PC-9 (cell line): ENCODE data around the gene TBC1D22A.

ENCODE experiments used
- EZH2 ChIP-seq: fragments of 200-600 bp; sonication (generic); IDR thresholded peaks from 2 replicates; pipeline ENCODE4 v1.8.0; 2017; ENCODE audit warnings: antibody characterized with exemption, low read depth
- TF ChIP-seq, protein P1 (sequence below): fragments of 200-600 bp; sonication (generic); conservative IDR thresholded peaks from 2 replicates; pipeline ENCODE4 v1.6.1; 2017; ENCODE audit warnings: mixed run types, antibody characterized with exemption, mild to moderate bottlenecking, moderate library complexity

GRCh38 chr22:47053726-47054141 is 291.3 kb downstream of the TBC1D22A start:
- TF ChIP-seq, protein P1, sequence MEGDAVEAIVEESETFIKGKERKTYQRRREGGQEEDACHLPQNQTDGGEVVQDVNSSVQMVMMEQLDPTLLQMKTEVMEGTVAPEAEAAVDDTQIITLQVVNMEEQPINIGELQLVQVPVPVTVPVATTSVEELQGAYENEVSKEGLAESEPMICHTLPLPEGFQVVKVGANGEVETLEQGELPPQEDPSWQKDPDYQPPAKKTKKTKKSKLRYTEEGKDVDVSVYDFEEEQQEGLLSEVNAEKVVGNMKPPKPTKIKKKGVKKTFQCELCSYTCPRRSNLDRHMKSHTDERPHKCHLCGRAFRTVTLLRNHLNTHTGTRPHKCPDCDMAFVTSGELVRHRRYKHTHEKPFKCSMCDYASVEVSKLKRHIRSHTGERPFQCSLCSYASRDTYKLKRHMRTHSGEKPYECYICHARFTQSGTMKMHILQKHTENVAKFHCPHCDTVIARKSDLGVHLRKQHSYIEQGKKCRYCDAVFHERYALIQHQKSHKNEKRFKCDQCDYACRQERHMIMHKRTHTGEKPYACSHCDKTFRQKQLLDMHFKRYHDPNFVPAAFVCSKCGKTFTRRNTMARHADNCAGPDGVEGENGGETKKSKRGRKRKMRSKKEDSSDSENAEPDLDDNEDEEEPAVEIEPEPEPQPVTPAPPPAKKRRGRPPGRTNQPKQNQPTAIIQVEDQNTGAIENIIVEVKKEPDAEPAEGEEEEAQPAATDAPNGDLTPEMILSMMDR = no peak
- TF ChIP-seq EZH2 = no peak
